Measurements from ENCODE around the gene CCDC183.
"Not testable (repeated sequence)": the region's sequence is repeated elsewhere in the genome, so short reads cannot be mapped to it uniquely, and the experiment has no call there.

The CCDC183 gene

GRCh38 chr9:136838314-136839228 lies 42.4 kb downstream of the CCDC183 start:
- no peak for DNase-seq (ENCODE audit: low read depth in 3 of 3)

- no peak for DNase-seq (ENCODE audit: low read depth in 3 of 3)
These were observed 43.3 kb downstream of the CCDC183 start for GRCh38 chr9:136839229-136840139.

DNA sequence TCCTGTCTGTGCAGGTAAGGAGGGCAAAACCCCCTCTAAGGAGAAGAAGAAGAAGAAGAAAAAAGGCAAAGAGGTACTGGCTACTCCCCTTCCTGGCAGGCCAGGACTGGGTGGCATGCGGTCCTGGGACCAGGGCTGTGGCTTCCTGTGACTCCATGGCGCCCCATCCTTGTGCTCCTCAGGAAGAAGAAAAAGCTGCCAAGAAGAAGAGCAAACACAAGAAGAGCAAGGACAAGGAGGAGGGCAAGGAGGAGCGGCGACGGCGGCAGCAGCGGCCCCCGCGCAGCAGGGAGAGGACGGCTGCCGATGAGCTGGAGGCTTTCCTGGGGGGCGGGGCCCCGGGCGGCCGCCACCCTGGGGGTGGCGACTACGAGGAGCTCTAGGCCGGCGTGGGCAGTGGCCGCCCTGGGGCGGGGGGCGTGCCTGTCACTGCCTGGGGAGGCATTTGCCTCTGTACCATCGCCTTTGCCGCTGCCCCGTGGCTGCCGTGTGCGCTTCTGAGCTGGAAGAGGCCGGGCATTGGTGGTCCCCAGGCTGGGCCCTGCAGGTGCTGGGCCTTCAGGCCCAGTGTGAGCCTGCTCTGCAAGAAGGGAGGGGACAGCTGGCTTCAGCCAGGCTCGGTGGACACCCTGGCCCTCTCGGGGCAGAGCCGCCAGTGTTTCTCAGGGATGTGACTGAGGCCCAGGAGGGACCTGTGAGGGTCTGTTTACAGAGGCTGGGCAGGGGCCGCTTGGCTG lies 44.2 kb downstream of the CCDC183 start:
- no peak for DNase-seq (ENCODE audit: low read depth in 3 of 3)

DNA sequence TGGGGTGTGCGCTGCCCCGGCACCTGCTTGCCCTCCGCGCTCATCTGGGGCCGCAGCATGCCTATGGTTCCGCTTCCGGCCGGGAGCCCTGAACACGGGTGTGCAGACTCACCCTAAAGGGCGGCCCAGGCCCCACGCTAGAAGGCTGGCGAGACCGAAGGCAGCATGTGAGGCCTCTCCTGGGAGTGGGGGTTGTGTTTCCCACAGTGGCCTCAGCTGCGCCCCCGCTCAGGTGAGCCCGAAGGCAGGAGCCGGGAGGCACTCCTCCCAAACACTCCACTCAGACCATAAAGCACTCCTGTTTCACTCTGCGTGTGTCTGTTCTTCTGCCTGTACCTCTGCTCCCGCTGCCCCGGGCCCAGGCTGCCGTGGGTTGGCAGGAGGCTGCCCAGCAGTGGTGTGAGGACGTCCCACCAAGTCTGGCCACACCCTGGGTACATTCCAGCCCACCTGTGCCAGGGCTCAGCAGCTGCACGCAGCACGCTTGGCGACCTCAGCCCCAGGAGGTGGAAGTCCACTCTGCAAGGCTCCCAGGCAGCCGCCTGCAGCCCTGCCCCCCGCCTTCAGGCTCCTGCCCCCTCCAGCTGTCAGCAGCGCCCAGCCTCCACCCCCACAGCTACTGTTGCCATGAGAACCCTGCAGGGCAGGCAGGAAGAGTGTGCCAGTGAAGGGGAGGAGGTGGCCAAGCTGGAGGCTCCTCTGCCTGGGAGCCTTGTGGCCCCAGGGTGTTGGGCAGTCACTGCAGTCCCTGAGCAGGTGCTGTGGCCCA lies 44.9 kb downstream of the CCDC183 start:
- no peak for DNase-seq (ENCODE audit: low read depth in 3 of 3)

DNA sequence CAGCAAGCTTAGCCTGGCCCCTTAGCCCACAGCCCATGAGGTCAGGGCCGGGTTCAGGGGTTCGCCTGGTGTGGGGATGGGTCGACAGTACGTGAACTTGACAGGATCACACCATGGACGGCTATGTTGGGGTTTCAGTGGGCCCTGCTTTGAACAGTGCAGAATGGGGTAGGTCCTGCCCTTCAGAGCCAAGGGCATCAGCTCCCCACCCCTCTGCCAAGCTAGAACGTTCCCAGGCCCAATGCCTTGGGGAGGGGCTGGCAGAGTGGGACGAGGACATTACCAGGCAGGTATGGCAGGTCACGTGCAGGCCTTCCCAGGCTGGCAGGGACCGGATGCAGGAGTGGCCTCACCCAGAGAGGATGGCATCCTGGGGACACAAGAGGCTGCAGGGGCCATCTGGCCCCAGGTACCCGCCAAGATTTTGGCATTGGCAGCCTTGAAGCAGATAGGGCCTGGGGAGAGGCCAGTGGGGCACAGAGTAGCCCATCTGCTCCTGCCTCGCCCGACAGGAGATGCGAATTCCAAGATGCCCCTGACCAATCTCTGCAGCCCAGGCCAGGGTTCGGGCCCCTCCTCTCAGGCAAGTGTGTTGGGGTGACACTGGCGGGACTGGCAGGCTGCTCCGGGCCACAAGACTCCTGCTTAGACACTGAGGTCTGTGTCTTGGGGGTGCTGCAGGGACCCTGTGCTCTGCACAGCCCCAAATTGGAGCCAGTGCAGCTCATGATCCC lies 45.7 kb downstream of the CCDC183 start:
- not testable (repeated sequence) for DNase-seq (ENCODE audit: low read depth in 3 of 3)

GRCh38 chr9:136842380-136842948 lies 46.3 kb downstream of the CCDC183 start, which contains the start of gene AJM1:
TSS of gene AJM1 (plus strand) at chr9:136842478. CDS start at chr9:136844415, 1,937 bp downstream.
- DNase-seq (ENCODE audit: low read depth in 3 of 3): peak; percentile 56 to 67 (median 63)

GRCh38 chr9:136843159-136843800 lies 47.1 kb downstream of the CCDC183 start:
- not testable (repeated sequence) for DNase-seq (ENCODE audit: low read depth in 3 of 3)

GRCh38 chr9:136843801-136844740 lies 47.9 kb downstream of the CCDC183 start:
- DNase-seq (ENCODE audit: low read depth in 3 of 3): peak; percentile 32 to 51 (median 42)

DNA sequence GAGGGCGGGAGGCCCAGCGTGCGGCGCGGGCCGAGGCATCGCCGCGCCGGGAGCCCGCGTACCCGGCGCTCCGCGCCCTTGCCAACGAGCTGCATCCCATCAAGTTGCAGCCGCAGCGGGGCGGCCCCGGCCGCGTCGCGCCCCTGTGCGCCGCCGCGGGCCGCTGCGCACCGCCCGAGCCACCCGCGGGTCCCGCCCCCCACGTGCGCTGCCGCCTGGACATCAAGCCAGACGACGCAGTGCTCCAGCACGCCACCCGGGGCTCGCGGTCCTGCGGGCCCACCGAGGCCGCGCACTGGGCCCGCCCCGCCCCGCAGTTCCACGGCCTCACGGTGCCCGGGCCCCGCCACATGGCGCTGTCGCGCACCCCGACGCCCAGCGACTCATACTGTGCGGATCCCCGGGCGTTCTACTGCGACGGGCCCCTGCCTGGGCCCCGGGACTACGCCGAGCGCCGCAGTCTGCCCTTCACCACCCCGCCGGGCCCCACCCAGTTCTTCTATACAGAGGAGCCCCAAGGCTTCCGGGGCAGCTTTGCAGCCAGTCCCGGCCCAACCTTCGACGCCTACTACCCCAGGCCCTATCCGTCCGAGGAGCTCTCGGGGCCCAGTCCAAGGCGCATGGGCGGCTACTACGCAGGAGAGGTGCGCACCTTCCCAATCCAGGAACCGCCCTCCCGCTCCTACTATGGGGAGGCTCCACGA lies 48.8 kb downstream of the CCDC183 start:
- no peak for DNase-seq (ENCODE audit: low read depth in 3 of 3)

DNA sequence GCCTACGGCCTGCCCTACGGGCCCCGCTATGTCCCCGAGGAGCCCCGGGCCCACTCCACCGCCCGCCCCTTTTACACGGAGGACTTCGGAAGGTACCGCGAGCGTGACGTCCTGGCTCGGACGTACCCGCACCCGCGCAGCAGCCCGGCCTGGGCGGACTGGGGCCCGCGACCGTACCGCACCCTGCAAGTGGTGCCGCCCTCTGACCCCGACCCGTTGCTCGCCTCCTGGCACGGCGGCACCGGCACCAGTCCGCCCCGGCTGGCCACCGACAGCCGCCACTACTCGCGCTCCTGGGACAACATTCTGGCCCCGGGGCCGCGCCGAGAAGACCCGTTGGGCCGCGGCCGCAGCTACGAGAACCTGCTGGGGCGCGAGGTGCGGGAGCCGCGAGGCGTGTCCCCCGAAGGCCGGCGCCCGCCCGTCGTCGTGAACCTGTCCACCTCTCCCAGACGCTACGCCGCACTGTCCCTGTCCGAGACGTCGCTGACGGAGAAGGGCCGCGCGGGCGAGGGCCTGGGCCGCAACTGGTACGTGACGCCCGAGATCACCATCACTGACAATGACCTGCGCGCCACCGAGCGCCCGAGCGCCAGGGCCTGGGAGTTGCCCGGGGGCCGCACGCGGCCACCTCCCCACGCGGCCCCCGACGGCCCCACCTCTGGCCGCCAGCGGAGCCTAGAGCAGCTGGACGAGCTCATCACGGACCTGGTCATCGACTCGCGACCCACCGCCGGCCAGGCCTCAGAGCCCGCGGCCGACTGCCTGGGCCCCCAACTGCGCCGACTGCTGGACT lies 49.5 kb downstream of the CCDC183 start:
- no peak for DNase-seq (ENCODE audit: low read depth in 3 of 3)

- peak in 2 of 3 experiments; percentile 20 to 38 for DNase-seq (ENCODE audit: low read depth in 3 of 3)
These were observed 50.4 kb downstream of the CCDC183 start for GRCh38 chr9:136846376-136847087.

GRCh38 chr9:136847088-136847825 lies 51.1 kb downstream of the CCDC183 start:
- no peak for DNase-seq (ENCODE audit: low read depth in 3 of 3)

DNA sequence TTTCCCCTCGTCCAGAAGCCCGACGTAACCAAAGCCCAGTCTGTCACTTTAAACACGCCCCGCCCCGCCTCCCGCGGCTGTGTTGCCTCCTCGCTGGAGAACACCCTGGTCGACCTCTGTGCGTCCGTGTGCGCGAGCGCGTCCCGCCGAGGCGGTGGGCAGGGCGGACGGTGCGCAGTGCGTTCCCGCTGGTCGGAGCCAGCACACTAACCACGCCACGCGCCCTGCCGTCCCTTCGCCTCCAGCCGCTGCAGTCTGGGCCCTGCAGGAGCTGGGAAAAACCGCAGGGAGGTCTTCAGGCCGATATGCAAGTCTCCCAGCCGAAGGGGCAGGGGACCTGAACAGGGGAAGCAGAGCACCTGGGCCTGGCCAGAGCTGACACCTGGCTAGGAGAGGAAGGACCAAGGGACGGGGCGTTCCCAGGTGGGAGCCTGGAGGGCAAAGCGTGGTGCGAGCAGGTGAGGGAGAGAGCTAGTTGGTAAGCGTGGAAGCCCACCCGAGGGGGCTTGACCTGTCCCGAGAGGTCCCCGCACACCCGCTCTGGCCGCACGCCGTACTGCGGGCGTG lies 51.8 kb downstream of the CCDC183 start:
- peak in 2 of 3 experiments; percentile 47 to 51 for DNase-seq (ENCODE audit: low read depth in 3 of 3)

DNA sequence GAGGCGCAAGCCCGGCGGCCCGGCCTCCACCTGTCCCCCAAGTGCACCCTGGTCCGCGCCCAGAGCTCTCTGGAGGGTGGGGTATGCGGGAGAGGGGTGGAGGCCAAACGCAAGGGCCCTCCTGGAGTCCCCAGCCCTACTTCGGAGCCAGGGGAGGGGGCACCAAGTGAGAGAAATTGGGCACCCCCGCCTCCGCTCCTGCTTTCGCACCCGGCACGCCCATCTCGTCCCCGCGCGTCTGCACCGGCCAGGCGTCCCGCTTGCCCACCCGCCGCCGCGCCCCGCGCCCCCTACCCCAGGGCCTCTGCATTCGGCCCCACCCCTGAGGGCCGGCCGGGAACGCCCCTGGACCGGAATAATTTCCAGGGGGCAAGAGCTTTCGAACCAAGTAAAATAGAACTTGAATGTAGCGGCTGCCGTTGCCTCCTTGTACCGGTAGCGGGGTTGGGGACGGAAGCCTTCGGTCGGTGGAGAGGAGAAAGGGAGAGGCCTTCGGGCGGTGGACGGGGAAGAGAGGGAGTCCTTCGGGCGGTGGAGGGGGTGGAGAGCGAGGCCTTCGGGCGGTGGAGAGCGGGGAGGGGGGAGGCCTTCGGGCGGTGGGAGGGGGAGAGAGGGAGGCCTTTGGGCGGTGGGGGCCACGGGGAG lies 52.4 kb downstream of the CCDC183 start:
- no peak for DNase-seq (ENCODE audit: low read depth in 3 of 3)
